Epithelial cell of proximal tubule (primary cell): Measurements from ENCODE around the gene ZNF385B. TPM values are rescaled to one million over a fixed set of nuclear protein-coding genes. Genes with fewer than 3 reads are reported as not detected.
A peak's percentile ranks its signal among the peaks of the same experiment; 100 is the strongest.

Experiments
- DNase-seq: peaks from one replicate; pipeline ENCODE4 v3.0.0-alpha.2; 2011; ENCODE audit warnings: low read depth
- H3K4me3 ChIP-seq: 2 replicates; pipeline ENCODE4 v1.5.1; 2011; ENCODE audit warnings: low read depth, mild to moderate bottlenecking, low read length
- total RNA-seq: library from RNA; depleted of rRNA; stranded (reverse); fragments of >200 nt; gene quantifications from 2 replicates; pipeline ENCODE4 v1.2.3, GENCODE V29; 2015
- TF ChIP-seq, protein P1 (sequence below): conservative IDR thresholded peaks from 2 replicates; pipeline ENCODE4 v1.5.1; 2012; ENCODE audit warnings: low read depth, mild to moderate bottlenecking, low read length

The ZNF385B gene
- total RNA-seq, 1 donor from 2014 or later: 0.69 TPM

DNA sequence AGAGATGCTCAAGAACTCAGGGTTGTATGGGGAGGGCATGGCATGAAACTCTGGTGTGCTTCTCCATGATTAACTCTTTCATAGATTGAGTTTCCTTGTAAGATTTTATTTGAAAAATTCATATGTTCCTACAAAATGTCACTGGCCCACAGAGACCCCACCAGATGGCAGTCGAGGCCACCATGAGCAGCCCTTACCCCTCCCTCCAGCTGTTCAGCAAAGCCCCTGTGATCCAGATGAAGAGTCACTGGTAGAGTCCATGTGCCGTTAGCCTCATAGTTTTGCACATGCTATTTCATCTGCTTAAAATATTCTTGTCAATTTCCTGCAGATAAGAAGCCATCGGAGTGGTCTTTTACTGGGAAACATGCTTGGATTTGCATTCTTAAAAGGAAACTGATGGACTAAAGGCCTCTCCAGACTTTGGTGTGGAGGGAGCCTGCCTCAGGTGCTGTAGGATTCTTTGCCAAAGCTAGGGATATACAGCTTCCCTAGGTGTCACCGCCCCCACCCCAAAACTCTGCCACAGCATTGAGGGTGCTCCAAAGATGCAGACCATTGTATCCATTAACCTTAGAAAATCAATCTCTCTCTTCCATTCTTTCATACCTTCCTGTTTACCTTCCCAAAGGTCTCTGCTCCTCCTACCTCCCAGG, 18.8 kb downstream of the ZNF385B start:
- TF ChIP-seq, protein P1, sequence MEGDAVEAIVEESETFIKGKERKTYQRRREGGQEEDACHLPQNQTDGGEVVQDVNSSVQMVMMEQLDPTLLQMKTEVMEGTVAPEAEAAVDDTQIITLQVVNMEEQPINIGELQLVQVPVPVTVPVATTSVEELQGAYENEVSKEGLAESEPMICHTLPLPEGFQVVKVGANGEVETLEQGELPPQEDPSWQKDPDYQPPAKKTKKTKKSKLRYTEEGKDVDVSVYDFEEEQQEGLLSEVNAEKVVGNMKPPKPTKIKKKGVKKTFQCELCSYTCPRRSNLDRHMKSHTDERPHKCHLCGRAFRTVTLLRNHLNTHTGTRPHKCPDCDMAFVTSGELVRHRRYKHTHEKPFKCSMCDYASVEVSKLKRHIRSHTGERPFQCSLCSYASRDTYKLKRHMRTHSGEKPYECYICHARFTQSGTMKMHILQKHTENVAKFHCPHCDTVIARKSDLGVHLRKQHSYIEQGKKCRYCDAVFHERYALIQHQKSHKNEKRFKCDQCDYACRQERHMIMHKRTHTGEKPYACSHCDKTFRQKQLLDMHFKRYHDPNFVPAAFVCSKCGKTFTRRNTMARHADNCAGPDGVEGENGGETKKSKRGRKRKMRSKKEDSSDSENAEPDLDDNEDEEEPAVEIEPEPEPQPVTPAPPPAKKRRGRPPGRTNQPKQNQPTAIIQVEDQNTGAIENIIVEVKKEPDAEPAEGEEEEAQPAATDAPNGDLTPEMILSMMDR: peak; percentile 61
- no peak for DNase-seq
- no peak overlapping the region for H3K4me3 ChIP-seq

DNA sequence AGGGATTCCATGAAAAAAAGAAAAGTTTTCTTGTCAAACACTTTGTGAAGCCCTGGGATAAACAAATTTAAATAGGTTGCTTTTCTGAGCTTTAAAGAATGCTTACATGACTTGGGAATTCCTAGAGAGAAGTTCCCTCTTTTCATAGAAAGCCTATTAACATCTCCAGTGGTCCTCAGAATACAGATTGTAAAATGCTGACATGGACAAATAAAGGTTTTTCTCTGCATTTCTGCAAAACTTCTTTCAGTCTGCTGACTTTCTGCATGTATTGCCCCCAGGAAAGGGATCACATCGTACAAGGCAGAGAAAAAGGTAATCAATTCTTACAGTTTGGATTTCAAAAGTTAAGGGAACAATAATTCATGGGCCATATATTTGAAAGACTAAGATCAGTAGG, 20.6 kb downstream of the ZNF385B start:
- TF ChIP-seq, protein P1: no peak

DNA sequence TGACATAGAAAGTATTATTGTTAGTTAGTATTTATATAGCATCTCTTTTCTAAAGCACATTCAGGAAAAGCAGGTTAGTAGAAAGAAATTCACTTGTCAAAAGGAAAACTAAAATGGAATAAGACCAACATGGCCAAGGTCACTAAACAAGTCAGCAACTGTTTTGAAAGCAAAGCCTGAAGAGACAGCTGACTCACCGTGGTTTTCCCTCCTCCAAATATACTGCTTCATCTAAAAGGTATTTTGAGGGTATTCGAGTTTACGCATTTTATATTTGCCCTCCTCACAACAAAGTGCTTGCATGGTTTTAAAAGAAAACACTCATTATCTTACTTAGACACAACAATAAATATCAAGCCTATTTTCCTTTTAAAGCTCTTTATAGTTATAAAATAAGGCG, 24.0 kb downstream of the ZNF385B start:
- DNase-seq: peak; percentile 56
- H3K4me3 ChIP-seq: no peak overlapping the region
- TF ChIP-seq, protein P1: no peak

More for the DNA sequence above, 20.6 kb downstream of the ZNF385B start:
- DNase-seq: no peak
- H3K4me3 ChIP-seq: no peak overlapping the region

DNA sequence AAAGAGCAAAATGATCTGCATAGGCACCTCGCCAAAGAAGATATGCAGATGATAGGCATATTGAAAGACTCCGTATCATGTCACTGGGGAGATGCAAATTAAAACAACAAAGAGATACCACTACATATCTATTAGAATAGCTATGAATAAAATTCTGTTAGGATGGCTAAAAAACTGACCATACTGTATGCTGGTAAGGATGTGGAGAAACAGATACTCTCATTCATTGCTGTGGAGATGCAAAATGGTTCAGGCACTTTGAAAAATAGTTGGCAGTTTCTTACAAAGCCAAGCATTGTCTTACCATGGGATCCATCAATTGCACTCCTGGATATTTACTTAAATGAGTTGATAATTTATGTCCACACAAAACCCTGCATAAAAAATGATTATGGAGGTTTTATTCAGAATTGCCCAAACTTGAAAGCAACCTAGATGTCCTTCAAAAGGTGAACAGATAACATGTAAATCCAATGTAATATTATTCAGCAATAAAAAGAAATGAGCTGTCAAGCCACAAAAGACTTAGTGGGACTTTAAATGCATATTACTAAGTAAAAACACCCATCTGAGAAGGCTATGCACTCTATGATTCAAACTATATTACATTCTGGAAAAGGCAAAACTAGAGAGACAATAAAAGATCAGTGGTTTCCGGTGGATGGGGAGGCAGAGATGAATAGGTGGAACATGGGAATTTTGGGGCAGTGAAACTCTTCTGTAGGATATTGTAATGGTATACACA, 31.2 kb downstream of the ZNF385B start:
- no peak overlapping the region for H3K4me3 ChIP-seq
- TF ChIP-seq, protein P1: no peak
- DNase-seq: no peak

DNA sequence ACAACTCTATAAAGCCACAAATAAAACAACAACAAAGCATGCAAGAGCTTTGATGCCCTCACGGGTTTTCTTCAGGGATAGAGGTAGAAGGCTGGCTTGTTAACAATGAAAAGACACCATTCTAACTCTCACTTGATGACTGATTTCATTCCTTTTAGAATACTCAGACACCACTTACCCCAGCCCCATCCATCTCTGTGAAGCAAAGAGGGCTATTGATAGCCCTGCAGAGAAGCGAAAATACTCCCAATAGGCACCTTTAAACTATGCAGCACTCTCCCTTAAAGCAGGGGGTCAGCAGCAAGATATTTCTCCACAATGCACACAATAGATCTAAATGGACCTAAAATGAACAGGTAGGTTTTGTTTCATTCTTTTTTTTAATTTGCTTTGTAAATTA, 35.1 kb downstream of the ZNF385B start:
- TF ChIP-seq, protein P1: no peak
- DNase-seq: no peak
- no peak overlapping the region for H3K4me3 ChIP-seq

DNA sequence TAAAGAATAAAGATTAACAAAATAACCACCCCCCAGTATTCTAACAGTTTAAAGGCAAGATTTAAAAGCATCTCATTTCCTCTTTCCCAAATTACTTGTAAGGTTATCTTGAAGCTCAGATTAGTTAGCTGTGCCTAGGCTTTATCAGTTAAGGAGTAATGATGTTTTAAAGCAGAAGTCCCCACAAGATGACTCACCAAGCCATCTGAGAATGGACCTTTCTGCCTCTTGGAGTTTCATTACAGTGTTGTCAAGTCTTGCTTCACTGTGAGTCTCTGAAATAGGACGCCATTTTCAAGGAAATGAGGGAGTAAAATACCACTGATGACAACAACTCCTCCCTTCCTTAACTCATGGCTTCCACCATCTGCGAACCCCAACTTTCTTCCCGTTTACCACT, 35.9 kb downstream of the ZNF385B start:
- H3K4me3 ChIP-seq: no peak overlapping the region
- DNase-seq: no peak
- TF ChIP-seq, protein P1: no peak
